HepG2 (cell line): ENCODE results near the gene ELL3. TPM values are rescaled to one million over a fixed set of nuclear protein-coding genes. Genes with fewer than 3 reads are reported as not detected.

ENCODE experiments used
- BCL6 ChIP-seq: IDR thresholded peaks from 2 replicates; pipeline ENCODE4 v1.6.1; 2016; ENCODE audit warnings: missing genetic modification reagents, missing compliant biosample characterization
- GMEB2 ChIP-seq: IDR thresholded peaks from 2 replicates; pipeline ENCODE4 v1.6.1; 2016; ENCODE audit warnings: missing biosample characterization, missing genetic modification reagents, low read depth
- MAF1 ChIP-seq: sonication (generic); formaldehyde crosslinking; IDR thresholded peaks from 2 replicates; pipeline ENCODE4 v1.5.0; 2020; ENCODE audit warnings: missing genetic modification reagents, borderline replicate concordance
- MLLT10 ChIP-seq: sonication (generic); formaldehyde crosslinking; IDR thresholded peaks from 2 replicates; pipeline ENCODE4 v1.4.0; 2020; ENCODE audit warnings: missing genetic modification reagents
- MTA3 ChIP-seq: sonication (generic); formaldehyde crosslinking; IDR thresholded peaks from 2 replicates; pipeline ENCODE4 v1.4.0; 2020; ENCODE audit warnings: missing genetic modification reagents
- MXD4 ChIP-seq: IDR thresholded peaks from 2 replicates; pipeline ENCODE4 v1.6.1; 2016; ENCODE audit warnings: mild to moderate bottlenecking, missing biosample characterization, missing genetic modification reagents
- PHF8 ChIP-seq: sonication (generic); formaldehyde crosslinking; IDR thresholded peaks from 2 replicates; pipeline ENCODE4 v1.5.0; 2020; ENCODE audit warnings: missing genetic modification reagents
- PITX1 ChIP-seq: sonication (generic); formaldehyde crosslinking; IDR thresholded peaks from 2 replicates; pipeline ENCODE4 v1.5.1; 2020; ENCODE audit warnings: mild to moderate bottlenecking, missing genetic modification reagents
- POLR2G ChIP-seq: fragments of 200-400 bp; formaldehyde crosslinking; IDR thresholded peaks from 2 replicates; pipeline ENCODE4 v1.6.1; 2018; ENCODE audit warnings: mild to moderate bottlenecking, low read depth, low read length, moderate library complexity
- RAD21 ChIP-seq: fragments of 450-650 bp; formaldehyde crosslinking; IDR thresholded peaks from 2 replicates; pipeline ENCODE4 v1.5.0; 2020; ENCODE audit warnings: mild to moderate bottlenecking
- REL ChIP-seq: sonication (generic); formaldehyde crosslinking; conservative IDR thresholded peaks from 2 replicates; pipeline ENCODE4 v1.8.0; 2022; ENCODE audit warnings: mild to moderate bottlenecking, missing genetic modification reagents, moderate library complexity
- SALL2 ChIP-seq: sonication (generic); formaldehyde crosslinking; IDR thresholded peaks from 2 replicates; pipeline ENCODE4 v1.8.1; 2023; ENCODE audit warnings: mild to moderate bottlenecking, missing genetic modification reagents, inconsistent platforms
- TFAP4 ChIP-seq: sonication (generic); IDR thresholded peaks from 2 replicates; pipeline ENCODE4 v1.6.1; 2016; ENCODE audit warnings: low read depth, borderline replicate concordance
- YEATS2 ChIP-seq: sonication (generic); formaldehyde crosslinking; IDR thresholded peaks from 2 replicates; pipeline ENCODE4 v1.4.0; 2020; ENCODE audit warnings: missing genetic modification reagents, borderline replicate concordance
- ZNF124 ChIP-seq: sonication (generic); formaldehyde crosslinking; IDR thresholded peaks from 2 replicates; pipeline ENCODE4 v1.4.0; 2020; ENCODE audit warnings: missing genetic modification reagents
- ZNF263 ChIP-seq: sonication (generic); formaldehyde crosslinking; IDR thresholded peaks from 2 replicates; pipeline ENCODE4 v1.4.0; 2020; ENCODE audit warnings: missing genetic modification reagents
- ZNF296 ChIP-seq: sonication (generic); formaldehyde crosslinking; conservative IDR thresholded peaks from 2 replicates; pipeline ENCODE4 v1.5.0; 2020; ENCODE audit warnings: mild to moderate bottlenecking, missing genetic modification reagents
- ZNF30 ChIP-seq: sonication (generic); formaldehyde crosslinking; IDR thresholded peaks from 2 replicates; pipeline ENCODE4 v1.5.0; 2020; ENCODE audit warnings: mild to moderate bottlenecking, missing genetic modification reagents
- ZNF512B ChIP-seq: sonication (generic); formaldehyde crosslinking; IDR thresholded peaks from 2 replicates; pipeline ENCODE4 v1.5.1; 2020; ENCODE audit warnings: missing genetic modification reagents, mild to moderate bottlenecking, borderline replicate concordance
- ZNF839 ChIP-seq: sonication (generic); formaldehyde crosslinking; IDR thresholded peaks from 2 replicates; pipeline ENCODE4 v1.4.0; 2020; ENCODE audit warnings: missing genetic modification reagents, mild to moderate bottlenecking, borderline replicate concordance
- ZUFSP ChIP-seq: sonication (generic); formaldehyde crosslinking; IDR thresholded peaks from 2 replicates; pipeline ENCODE4 v1.9.0; 2021; ENCODE audit warnings: missing genetic modification reagents, mild to moderate bottlenecking, borderline replicate concordance
- polyA plus RNA-seq, 8 experiments: library from polyadenylated mRNA; depleted of rRNA in 3 of 8; stranded (reverse) in 7 of 8; unstranded in 1 of 8; fragments of >200 nt; fragmentation: Illumina TruSeq in 4 of 8; extraction: Trizol in 4 of 8; gene quantifications; 2 replicates each; pipeline versions ENCODE4 v1.2.1 to v1.2.3, GENCODE V29; 2011 to 2016; ENCODE audit warnings: low read depth in 4 of 8, missing spikeins in 1 of 8, mixed read lengths in 1 of 8; ENCODE audit not compliant: insufficient read depth in 1 of 8
- total RNA-seq, 5 experiments: library from RNA; depleted of rRNA; stranded (reverse); fragments of >200 nt; fragmentation: Illumina TruSeq; extraction: Trizol; gene quantifications; 2 replicates each; pipeline ENCODE4 v1.2.3, GENCODE V29; 2016; ENCODE audit warnings: low read depth in 1 of 5

Gene ELL3
- total and polyA plus RNA-seq, 2 of the 13 experiments (the other 11 are each of a cell fraction or from before 2014, with no cell fraction given): 6.1 to 8.8 TPM

GRCh38 chr15:43824302-43825246, 47.8 kb upstream of the ELL3 start, which contains the start of gene MFAP1 (continued):
- no peak for TF ChIP-seq ZUFSP (CRISPR knock-in tag)
- TF ChIP-seq ZNF263 (CRISPR knock-in tag): peak; percentile 70; the same call in 1 of the 2 replicates
- TF ChIP-seq MAF1 (CRISPR knock-in tag): no peak
- peak; percentile 59; the same call in 1 of the 2 replicates for TF ChIP-seq ZNF124 (CRISPR knock-in tag)
- no peak for TF ChIP-seq ZNF839
- peak; percentile 32; the same call in 1 of the 2 replicates for TF ChIP-seq ZNF512B (CRISPR knock-in tag)
- TF ChIP-seq TFAP4: peak; percentile 88
- TF ChIP-seq BCL6 (CRISPR knock-in tag): no peak
- no peak for TF ChIP-seq RAD21
- TF ChIP-seq SALL2 (CRISPR knock-in tag): peak; percentile 74; the same call in 1 of the 2 replicates
- TF ChIP-seq POLR2G: peak; percentile 96
- TF ChIP-seq GMEB2 (CRISPR knock-in tag): peak; percentile 72
- TF ChIP-seq REL (CRISPR knock-in tag): 0 out of 2 replicates have a peak, but pooled peaks have one; percentile 30
- peak; percentile 92 for TF ChIP-seq PHF8 (CRISPR knock-in tag)
- no peak for TF ChIP-seq MTA3
- TF ChIP-seq YEATS2 (CRISPR knock-in tag): peak; percentile 92; the same call in 1 of the 2 replicates
- TF ChIP-seq MLLT10 (CRISPR knock-in tag): no peak
- TF ChIP-seq MXD4: peak; percentile 73
- no peak for TF ChIP-seq ZNF296 (CRISPR knock-in tag)
- TF ChIP-seq ZNF30 (CRISPR knock-in tag): 0 out of 2 replicates have a peak, but pooled peaks have one; percentile 69
- peak; percentile 65; the same call in 1 of the 2 replicates for TF ChIP-seq PITX1 (CRISPR knock-in tag)
